Measurements from ENCODE around the gene MIP.
"Not testable (repeated sequence)": the region's sequence is repeated elsewhere in the genome, so short reads cannot be mapped to it uniquely, and the experiment has no call there.

Gene MIP

DNA sequence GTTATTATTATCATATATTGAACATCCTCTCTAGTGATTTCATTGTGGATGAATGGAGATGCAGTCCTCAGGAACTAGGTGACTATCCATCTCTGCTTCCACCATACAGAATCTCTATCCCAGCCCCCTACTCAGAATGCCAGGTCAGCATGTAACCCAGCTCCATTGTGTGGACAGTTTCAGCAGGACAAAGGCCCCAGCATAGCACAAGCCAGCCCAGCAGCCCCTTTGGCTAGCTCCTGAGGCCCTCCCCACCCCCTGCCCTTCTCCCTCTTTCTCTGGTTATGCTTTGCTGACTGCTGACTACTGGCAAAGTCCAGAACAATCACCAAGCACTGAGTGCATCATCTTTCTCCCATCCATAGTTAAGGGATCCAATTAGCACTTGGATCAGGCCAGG lies 8.1 kb upstream of the MIP start:
- no peak for DNase-seq

DNA sequence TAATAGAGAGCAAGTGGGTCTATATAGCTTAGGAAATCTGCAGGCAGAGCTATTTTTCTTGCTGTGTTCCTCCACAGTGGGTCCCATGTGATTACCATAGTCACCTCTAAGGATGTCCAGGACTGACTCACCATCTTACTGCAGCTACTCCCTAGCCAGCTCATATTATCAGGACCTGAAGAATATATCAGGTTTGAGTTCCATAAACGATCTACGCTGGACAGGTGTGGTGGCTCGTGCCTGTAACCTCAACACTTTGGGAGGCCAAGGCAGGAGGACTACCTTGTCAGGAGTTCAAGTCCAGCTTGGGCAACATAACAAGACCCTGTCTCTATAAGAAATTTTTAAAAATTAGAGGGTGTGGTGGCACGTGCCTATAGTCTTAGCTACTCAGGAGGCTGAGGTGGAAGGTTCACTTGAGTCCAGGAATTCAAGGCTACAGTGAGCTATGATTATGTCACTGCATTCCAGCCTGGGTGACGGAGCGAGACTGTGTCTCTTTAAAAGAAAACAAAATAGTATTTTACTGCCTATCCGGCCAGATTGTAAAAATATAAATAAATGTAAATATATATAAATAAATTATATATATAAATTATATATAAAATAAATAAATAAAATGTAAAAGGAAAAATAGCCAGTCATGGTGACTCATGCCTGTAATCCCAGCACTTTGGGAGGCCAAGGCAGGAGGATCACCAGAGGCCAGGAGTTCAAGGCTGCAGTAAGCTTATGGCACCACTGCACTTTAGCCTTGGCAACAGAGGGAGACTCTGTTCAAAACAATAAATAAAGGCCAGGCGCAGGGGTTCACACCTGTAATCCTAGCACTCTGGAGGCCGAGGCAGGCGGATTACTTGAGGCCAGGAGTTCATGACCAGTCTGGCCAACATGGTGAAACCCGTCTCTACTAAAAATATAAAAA lies 7.0 kb upstream of the MIP start:
- no peak for DNase-seq

DNA sequence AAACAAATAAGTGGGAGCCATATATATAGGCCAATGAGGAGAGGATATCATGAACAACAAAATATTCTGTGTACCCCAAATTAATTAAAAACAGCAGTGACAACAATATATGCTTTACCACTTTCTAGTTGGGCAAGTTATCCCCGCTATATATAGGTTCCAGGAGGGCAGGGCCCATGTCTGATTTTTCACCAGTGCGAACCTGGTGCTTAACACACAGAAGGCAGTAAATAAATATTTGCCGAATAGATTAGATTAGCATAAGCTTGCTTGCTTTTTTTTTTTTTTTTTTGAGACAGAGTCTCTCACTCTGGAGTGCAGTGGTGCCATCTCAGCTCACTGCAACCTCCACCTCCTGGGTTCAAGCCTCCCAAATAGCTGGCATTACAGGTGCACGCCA lies 3.4 kb upstream of the MIP start:
- no peak for DNase-seq

DNA sequence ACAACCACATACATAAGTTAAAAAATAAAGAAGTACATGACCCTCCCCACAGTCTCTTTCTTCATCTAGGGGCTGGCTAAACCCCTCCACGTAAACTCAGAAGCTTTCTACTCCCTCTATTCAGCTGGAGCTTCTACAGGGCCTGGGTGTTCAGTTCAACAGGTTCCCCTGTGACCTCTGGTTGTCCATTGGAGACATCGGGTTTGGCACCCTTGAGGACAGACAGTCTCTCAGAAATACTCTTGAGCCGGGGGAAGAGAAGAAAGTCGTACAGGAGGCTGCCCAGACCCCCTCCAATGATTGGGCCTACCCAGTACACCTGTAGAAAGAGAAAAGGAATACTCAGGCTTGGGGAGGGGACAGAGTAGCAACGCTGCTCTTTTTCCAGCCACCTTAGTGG lies 3.3 kb downstream of the MIP start:
- DNase-seq, result no peak

DNA sequence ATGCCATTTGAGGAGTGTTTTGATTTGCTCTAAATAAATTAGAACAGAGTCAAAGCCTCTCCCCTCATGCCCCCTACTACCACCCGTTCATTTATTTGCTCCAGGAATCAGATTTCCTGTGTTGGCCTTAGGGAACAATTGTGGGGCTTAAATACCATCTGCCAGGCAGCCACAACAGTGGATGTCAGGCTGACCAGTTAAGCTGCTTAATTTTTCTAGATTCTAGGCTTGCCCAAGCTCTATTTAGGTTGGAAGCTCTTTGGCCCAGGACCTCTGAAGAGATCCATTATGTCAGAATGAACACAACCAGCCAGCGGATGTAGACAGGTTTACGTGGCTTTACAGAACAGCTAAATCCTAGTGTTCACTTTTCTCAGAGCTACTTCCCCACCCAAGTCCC lies 4.2 kb downstream of the MIP start:
- DNase-seq, result no peak

DNA sequence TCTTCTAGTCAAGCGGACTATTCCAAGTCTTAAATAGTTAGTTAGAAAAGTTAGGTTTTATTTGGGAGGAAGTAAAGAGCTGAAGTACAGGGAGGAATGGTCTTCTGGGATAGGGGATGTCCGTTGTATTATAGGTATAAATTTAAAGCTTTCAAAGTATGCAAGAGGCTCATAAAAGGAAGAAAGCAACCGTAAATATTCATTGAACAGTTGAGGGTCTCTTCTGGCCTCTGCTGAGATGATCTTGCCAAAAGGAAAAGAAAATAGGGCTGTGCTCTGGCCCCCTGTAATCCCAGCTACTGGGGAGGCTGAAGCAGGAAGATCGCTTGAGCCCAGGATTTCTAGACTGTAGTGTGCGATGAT lies 4.9 kb downstream of the MIP start:
- DNase-seq, result no peak

DNA sequence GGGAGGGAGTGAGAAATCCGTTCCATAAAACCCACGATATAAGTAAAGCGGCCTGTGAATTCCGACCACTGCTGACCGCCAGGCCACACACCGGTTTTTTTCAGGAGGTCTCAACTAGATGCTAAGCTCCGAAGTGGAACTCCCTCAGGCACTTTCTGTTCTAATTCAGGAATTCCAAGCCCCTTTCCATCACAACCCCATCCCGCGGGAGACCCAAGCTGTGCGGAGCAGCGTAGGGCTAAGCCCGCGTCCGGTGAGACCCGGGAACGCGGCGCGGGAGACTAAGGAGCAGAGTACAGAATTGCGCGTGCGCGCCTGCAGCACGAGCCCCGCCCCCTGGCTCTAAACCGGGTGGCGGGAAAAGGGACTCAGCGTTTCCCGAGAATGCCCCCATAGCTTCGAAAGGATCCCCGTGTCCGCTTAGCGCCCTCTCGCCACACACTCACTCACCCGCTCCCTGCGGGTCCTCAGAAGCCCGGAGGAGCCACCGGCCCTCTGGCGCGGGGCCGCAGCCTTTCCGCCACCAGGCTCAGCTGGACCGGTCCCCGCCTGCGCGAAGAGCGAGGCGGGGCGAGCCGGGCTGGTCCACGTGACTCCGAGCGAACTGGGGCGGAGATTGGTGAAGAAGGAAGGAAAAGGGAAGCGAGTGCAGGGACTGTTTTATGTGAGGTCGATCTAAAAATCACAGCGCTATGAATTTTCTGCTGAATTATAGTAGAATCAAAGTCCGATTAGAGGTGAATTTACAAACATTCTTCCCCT lies 5.4 kb downstream of the MIP start, which contains the start of gene TIMELESS:
Gene TIMELESS (minus strand): TSS at position 567 of the 762 bp plus-strand sequence. CDS start 15,256 bp downstream, outside the sequence.
- DNase-seq, result peak; percentile 40

DNA sequence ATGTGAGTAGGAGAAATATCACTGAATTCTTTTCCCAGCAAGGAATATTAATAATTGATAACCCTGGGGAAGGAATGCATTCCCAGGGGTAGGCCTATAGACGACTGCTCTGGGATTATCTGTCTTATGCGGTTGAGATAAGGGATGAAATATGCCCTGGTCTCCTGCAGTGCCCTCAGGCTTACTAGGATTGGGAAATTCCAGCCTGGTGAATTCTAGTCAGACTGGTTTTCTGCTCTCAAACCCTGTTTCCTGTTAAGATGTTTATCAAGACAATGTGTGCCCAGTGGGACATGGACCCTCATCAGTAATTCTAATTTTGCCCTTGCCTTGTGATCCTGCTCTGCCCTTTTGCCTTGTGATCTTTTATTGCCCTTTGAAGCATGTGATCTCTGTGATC lies 11.2 kb downstream of the MIP start:
- DNase-seq, result not testable (repeated sequence)

DNA sequence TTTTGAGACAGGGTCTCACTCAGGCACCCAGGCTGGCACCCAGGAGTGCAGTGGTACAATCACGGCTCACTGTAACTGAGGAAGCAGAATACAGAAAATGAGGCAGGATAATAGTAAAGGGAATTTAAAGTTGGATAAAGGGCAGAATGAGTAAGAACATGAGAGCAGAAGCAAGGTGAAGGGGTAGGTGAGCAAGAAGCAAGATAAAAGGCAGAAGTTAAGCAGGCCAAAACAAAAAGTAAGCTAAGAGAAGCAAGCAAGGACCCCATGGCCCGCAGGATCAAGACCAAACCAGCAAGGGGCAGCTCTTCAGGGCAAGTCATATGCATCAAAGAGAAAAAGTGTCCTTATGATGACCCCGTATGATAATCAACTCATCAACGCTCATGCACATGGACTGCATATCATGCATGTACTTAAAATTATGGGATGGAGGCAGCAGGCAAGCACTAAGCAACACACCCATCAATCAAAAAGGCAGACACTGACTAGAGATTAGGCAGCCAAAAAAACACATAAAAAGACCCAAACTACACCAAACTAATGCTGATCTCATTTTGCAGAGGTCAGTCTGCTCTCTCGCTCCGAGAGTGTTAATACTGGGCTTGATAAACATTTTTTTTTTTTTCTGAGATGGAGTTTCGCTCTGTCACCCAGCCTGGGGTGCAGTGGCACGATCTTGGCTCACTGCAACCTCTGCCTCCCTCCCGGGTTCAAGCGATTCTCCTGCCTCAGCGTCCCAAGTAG lies 16.9 kb downstream of the MIP start:
- no peak for DNase-seq

DNA sequence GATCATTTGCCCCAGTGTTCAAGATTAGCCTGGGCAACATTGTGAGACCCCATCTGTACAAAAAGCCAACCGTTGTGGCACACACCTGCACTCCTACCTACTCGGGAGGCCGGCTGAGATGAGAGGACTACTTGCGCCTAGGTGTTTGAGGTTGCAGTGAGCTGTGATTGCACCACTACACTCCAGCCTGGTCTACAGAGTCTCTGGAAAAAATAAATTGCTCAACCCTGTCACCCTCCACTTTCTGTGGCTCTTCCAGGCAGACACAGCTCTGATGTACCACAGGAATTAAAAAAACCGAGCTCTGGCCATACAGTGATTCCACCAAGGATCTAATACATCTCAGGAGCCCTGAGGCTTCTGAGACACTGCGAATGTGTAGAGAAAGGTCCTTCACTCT lies 19.6 kb downstream of the MIP start:
- DNase-seq, result no peak

DNA sequence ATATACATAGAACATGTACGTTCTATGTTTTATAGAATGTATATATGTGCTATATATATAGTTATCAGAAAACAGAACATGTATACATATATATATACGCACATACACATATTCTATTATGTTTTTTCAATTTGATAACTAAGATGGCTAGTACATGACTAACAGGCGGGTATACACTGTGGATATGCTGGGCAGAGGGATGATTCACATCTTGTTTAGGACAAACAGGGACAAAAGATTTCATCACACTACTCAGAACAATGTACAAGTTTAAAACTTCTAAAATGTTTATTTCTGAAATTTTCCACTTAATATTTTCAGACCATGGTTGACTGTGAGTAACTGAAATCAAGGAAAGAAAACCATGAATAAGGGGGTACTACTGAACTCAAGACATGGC lies 22.6 kb downstream of the MIP start:
- DNase-seq, result no peak

DNA sequence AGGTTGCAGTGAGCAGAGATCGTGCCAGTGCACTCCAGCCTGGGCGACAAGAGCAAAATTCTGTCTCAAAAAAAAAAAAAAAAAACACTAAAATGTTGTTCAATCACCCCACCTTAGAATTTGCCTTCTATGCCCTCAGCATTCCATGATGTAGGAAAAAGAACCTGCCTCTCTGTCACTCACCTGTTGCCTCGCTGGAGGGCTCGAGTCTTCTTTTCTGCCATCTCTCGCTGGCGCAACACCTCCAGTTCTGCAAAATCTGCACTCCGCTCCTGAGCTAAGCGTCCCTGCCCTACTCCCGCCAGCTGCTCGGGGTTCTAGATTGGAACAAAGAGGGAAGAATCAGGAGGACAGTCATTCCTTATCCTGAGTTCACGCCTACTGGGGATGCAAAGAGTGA lies 23.2 kb downstream of the MIP start:
- DNase-seq, result no peak

DNA sequence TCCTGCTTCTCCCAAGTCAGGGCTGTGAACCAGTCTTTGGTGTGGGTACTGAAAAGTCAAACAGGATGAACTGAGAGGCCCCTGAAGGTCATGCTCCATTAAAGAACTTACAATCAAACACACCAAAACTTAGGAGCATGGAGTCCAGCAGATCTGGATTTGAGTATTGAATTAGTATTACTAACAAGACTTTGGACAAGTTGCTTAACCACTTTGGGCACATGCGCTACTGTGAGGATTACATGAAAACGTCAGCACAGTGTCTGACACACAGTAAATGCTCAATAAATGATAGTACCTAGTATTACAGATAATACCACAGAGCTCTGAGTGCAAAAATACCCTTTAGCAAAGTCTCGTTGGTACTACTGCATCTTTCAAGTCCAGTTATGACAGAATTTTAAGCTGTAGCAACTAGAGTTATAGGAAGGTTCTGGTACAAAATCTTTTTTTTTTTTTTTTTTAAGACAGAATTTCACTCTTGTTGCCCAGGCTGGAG lies 28.5 kb downstream of the MIP start:
- no peak for DNase-seq

DNA sequence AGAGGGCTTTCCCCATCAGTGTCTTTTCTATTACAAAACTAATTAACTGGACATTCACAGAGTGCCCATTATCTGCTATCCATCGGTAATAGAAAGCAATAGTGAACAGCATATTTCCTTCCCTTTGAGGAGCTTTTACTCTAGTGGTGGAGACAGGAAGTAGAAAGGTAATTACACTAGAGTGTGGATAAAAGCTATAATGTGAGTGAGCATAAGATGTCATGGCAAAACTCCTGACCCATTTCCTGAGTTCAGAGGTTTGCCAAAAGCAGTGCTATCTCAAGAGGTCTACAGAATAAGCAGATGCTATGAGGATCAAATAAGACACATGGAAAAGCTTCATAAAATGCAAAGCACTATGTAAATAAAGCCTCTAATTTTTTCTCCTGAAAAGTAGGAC lies 29.3 kb downstream of the MIP start:
- DNase-seq, result no peak

DNA sequence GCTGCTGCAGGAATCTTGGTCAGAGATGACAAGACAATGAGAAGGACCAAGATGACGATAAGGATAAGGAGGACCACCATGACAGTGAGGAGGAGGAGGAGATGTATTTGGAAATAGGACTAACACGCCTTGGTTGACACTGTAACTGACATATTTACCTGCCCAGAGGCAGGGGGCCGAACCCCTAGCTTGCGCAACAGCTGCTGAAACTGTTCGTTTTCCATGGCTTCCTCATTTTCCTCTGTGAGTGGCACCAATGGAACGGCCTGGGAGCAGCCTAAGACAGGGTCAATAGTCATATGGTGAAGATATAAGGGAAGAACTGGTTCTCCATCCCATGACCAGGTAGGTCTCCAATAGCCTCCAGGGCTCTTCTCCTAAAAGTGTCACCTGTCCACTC lies 34.0 kb downstream of the MIP start:
- no peak for DNase-seq

DNA sequence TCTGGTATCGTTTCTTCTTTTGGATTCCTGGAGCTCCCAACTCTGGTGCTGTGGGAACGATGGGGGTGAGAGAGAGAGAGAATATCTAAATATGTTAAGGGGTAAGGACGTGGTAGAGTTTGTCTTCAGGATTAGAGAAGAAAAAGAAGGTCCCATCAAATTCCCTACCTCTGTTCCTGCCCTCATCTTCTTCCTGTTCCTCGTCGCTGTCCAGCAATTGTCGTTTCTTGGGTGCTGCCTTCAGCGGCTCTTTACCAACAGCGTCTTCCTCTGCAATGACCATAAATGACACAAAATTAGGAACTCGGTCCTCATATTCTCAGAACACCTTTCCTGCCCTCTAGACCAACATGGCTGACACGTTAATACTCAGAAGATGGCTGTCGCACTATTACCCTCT lies 36.7 kb downstream of the MIP start:
- no peak for DNase-seq

DNA sequence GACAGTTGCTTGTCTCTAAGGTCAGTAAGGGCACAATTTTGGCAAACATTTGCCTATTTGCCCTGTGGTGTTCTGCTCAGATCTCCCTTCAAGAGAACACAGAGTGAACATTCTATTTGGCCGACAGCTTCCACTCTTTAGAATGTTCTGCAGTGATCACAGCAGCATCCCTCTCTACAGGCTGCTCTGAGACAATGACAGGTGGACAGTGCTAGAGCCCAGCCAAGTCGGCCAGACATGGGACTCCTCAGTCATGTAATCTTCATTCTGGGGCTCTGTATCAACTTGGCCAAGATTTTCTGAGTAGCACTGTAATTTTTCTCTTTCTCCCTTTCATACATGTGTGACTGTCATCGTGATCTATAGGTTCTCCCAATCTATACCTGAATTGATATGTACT lies 40.1 kb downstream of the MIP start:
- no peak for DNase-seq

DNA sequence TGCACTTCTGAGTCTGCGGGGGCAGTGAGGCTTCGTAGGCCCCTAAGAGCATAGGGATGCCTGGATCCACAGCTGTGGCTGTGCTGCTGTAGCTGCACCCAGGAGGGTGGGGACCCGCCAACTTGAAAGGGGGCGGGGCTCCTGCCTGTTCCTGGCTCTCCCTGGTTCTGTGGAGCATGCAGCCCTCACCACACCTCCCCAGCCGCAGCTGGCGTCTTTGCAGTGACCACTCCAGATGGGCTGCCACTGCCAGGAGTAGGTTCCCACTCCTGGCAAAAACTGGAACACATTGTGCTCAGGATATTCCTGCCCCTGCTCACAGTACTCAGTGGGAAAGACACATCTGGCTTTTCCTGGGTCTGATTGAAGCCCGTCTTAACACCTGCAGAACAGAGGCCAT lies 41.1 kb downstream of the MIP start:
- DNase-seq, result no peak

DNA sequence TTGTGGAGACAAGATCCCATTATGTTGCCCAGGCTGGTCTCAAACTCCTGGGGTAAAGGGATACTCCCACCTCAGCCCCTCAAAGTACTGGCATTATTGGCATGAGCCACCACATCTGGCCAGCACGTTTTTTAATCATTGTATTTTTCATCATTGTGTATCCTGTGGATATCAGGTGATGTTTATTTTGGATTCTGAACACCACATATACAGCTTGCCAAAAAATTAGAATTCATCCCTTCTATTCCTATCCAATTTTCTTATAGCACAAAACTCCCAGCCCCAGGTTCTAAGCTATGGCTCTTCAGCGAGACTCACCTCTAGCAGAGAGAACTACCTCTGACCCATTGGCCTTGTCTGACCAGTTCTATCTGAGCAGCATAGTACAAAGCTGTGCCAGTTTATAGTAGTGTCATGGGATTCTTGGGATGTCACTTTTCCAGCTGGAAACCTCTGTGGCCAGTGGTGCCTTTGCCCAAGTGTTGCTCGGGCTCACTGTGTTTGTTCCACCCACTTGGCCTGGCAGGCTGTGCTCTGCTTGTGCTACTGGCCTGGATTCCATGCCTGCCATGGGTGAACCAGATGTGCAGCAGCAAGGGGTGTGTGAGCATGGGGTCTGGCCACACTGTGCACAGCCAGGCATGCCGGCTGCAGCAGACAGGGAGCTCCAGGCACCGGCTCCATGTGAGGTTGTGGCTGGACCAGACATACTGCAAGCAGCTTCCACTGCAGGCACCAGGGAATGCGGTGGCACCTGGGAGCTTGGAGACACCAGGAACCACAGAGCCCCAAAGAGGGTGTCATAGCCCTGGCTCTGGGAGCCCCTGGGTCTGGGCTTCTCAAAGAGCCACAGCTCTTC lies 42.4 kb downstream of the MIP start:
- DNase-seq, result no peak

DNA sequence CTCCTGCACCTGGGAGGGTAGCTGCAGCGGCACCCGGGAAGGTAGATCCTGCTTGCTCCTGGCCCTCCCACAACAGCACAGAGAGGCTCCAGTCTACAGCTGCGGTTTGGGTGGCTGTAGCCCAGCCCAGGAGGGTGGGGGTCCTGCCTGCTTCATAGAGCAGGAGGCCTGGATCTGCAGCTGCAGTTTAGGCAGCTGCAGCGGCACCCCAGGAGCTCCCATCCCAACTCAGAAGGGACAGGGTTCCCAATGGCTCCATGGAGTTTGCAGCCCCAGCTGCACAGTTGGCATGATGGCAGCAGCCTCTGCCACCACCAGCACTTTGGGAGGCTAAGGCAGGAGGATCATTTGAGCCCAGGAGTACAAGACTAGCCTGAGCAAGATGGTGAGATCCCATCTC lies 43.7 kb downstream of the MIP start:
- DNase-seq, result no peak

DNA sequence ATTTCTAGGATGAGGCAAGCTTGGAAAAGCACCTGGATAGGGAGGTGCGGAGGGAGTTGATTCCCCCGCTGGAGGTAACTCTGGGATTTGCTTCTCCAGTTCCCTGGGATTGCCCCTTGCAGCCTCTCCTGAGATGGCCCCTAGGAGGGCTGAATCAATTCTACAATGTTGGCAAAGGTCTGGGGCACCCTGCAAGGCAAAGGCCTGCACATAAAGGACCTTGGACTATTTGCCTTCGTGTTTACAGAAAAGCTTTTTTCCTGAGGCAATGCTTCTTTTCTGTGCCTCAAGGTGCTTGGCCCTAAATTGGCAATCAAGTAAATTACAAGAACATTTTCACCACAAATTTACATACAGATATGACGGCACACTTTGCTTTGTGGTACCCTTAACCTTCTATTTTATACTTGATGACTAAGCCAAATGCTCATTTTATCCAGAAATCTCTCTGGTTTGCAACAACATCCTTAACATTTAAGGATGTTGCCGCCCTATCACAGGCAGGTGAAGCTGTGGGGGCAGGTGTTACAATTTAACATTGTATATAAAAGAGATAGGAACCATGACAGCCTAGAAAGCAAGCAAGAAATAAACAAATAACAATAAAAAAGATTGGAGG lies 45.5 kb downstream of the MIP start:
- DNase-seq, result no peak

DNA sequence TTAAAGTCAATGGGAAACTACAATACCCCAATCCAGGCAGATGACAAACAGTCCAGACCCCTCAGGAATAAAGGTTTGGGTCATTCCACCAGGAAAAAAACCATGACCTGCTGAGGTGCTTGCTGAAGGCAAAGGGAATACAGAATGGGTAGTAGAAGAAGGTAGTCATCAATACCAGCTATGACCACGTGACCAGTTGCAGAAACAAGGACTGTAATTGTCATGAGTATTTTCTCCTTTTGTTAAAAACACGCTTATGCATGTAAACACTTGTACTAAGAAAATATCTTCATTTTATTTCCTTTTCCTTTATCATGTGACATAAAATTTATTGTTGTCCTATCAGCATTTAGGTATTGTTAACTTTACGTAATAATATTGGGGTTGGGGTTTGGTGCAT lies 50.2 kb downstream of the MIP start:
- not testable (repeated sequence) for DNase-seq

Measured in KG1 (cell line).